Measurements from ENCODE around the gene RILPL1. TPM values are rescaled to one million over a fixed set of nuclear protein-coding genes. Genes with fewer than 3 reads are reported as not detected.

RILPL1 gene
- total and polyA plus RNA-seq, 9 of the 15 experiments (the other 6 are each of a cell fraction or from before 2014, with no cell fraction given), result 0.25 to 10.6 (median 8.6) TPM

- TF ChIP-seq PHB (CRISPR knock-in tag; IDR thresholded peaks at IDR 0.05) (peak; percentile 1; the same call in 1 of the 2 replicates), ZNF76 (CRISPR knock-in tag; IDR thresholded peaks at IDR 0.05; ENCODE audit: borderline replicate concordance) (no peak), MTA3 (IDR thresholded peaks at IDR 0.05; ENCODE audit: borderline replicate concordance) (peak; percentile 43; the same call in 1 of the 2 replicates), ZNF197 (CRISPR knock-in tag; IDR thresholded peaks at IDR 0.05; ENCODE audit: low read depth) (no peak), EP300 (IDR thresholded peaks at IDR 0.05; ENCODE audit: low read length) (peak; percentile 100), CBX2 (IDR thresholded peaks at IDR 0.05; ENCODE audit: insufficient read depth, low read length, poor library complexity, severe bottlenecking) (no peak), DIDO1 (tag; IDR thresholded peaks at IDR 0.05; ENCODE audit: low read depth) (peak; percentile 94), ZNF398 (CRISPR knock-in tag; IDR thresholded peaks at IDR 0.05) (no peak), ZNF707 (CRISPR knock-in tag; conservative IDR thresholded peaks at IDR 0.05) (no peak), FOXP4 (CRISPR knock-in tag; IDR thresholded peaks at IDR 0.05; ENCODE audit: borderline replicate concordance) (peak; percentile 80; the same call in 1 of the 2 replicates), SREBF1 (IDR thresholded peaks at IDR 0.05; ENCODE audit: borderline replicate concordance, low read depth, low read length) (no peak), ETS2 (tag; IDR thresholded peaks at IDR 0.05; ENCODE audit: borderline replicate concordance, poor library complexity, severe bottlenecking) (no peak), SIN3B (IDR thresholded peaks at IDR 0.05; ENCODE audit: low read depth) (peak; percentile 82), LCOR (CRISPR knock-in tag; IDR thresholded peaks at IDR 0.05) (no peak; the same call in 1 of the 2 replicates), EP400 (IDR thresholded peaks at IDR 0.05) (peak; percentile 92), MEF2D (tag; conservative IDR thresholded peaks at IDR 0.05; ENCODE audit: low read depth) (0 out of 2 replicates have a peak, but pooled peaks have one; percentile 26), RBBP5 (IDR thresholded peaks at IDR 0.05; ENCODE audit: borderline replicate concordance, insufficient read depth, low read length, poor library complexity, severe bottlenecking) (peak; percentile 92)
- TF ChIP-seq, protein P1, sequence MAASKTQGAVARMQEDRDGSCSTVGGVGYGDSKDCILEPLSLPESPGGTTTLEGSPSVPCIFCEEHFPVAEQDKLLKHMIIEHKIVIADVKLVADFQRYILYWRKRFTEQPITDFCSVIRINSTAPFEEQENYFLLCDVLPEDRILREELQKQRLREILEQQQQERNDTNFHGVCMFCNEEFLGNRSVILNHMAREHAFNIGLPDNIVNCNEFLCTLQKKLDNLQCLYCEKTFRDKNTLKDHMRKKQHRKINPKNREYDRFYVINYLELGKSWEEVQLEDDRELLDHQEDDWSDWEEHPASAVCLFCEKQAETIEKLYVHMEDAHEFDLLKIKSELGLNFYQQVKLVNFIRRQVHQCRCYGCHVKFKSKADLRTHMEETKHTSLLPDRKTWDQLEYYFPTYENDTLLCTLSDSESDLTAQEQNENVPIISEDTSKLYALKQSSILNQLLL (CRISPR knock-in tag; IDR thresholded peaks at IDR 0.05; ENCODE audit: borderline replicate concordance), result no peak
- TF ChIP-seq, protein P2, sequence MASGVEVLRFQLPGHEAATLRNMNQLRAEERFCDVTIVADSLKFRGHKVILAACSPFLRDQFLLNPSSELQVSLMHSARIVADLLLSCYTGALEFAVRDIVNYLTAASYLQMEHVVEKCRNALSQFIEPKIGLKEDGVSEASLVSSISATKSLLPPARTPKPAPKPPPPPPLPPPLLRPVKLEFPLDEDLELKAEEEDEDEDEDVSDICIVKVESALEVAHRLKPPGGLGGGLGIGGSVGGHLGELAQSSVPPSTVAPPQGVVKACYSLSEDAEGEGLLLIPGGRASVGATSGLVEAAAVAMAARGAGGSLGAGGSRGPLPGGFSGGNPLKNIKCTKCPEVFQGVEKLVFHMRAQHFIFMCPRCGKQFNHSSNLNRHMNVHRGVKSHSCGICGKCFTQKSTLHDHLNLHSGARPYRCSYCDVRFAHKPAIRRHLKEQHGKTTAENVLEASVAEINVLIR (CRISPR knock-in tag; IDR thresholded peaks at IDR 0.05), result 0 out of 2 replicates have a peak, but pooled peaks have one; percentile 13
These were observed 75.3 kb downstream of the RILPL1 start, which contains the start of gene SNRNP35 (continued) for GRCh38 chr12:123457980-123458779.

Measured in K562 (cell line).